ENCODE measurements around the gene ATL3. TPM values are rescaled to one million over a fixed set of nuclear protein-coding genes. Genes with fewer than 3 reads are reported as not detected.

The ATL3 gene
- total and polyA plus RNA-seq, 2 of the 4 experiments (the other 2 are of a cell fraction): 19.9 to 131 TPM

GRCh38 chr11:63616953-63617352 lies 54.2 kb downstream of the ATL3 start:
- no peaks in the 10 kb centered on the region for H4K20me1 ChIP-seq (ENCODE audit: insufficient read depth, low read length)
- dilution Hi-C loops (cut with HindIII; ENCODE audit: low sequenced_read_pairs, unreplicated experiment): no loop called here

More at GRCh38 chr11:63616953-63617352, 54.2 kb downstream of the ATL3 start:
- Histone ChIP-seq H3K4me2 (ENCODE audit: low read depth, low read length) (no peak overlapping the region), H2BK120ac (ENCODE audit: low read depth, low read length) (no peak overlapping the region), H3K36me3 (ENCODE audit: control insufficient read depth, insufficient read depth, low read length) (no peaks in the 10 kb centered on the region), H3K4me3 (ENCODE audit: insufficient read depth, low read depth, low read length) (no peak overlapping the region), H2BK15ac (ENCODE audit: low read depth, low read length) (no peak overlapping the region), H3K4me1 (ENCODE audit: control insufficient read depth, insufficient read depth, low read length) (no peaks in the 10 kb centered on the region), H2AK9ac (replicated peaks; ENCODE audit: low read depth, low read length, poor library complexity) (no peak overlapping the region), H3K56ac (ENCODE audit: extremely low read depth, insufficient read depth, low read length) (no peak overlapping the region), H3K23ac (ENCODE audit: low read depth, low read length) (no peak overlapping the region), H3K27me3 (ENCODE audit: control insufficient read depth, insufficient read depth, low read length) (0 out of 2 replicates have a peak, but pooled peaks cover 2% of the 10 kb centered on the region), H4K91ac (ENCODE audit: insufficient read depth, low read depth, low read length) (no peak overlapping the region), H4K8ac (ENCODE audit: low read depth in 2 of 2, low read length in 2 of 2) (no peak overlapping the region), H2BK5ac (ENCODE audit: low read depth, low read length, poor library complexity, severe bottlenecking) (no peak overlapping the region), H3K14ac (replicated peaks; ENCODE audit: low read depth, low read length) (no peak overlapping the region), H3K79me1 (ENCODE audit: low read depth in 1 of 2, low read length in 2 of 2) (no peaks in the 10 kb centered on the region), H2BK20ac (ENCODE audit: low read depth, low read length) (no peak overlapping the region), H3K9ac (ENCODE audit: low read depth, low read length) (no peak overlapping the region), H3K18ac (ENCODE audit: low read depth, low read length) (no peak overlapping the region), H2AK5ac (ENCODE audit: low read depth, low read length) (no peak overlapping the region), H4K5ac (ENCODE audit: low read depth, low read length) (no peak overlapping the region), H3K27ac (ENCODE audit: insufficient read depth, low read length) (no peak overlapping the region), H3K9me3 (ENCODE audit: control insufficient read depth, insufficient read depth, low read length) (no peaks in the 10 kb centered on the region), H3K9me1 (ENCODE audit: insufficient read depth, low read length) (no peaks in the 10 kb centered on the region), H2AFZ (replicated peaks; ENCODE audit: low read length, poor library complexity) (no peak overlapping the region), H3K4ac (ENCODE audit: low read depth, low read length) (no peak overlapping the region)
- DNase-seq: no peak
- BruUV-seq (replicated peaks): no TSS peak
- ChIA-PET POLR2A (ENCODE audit: unreplicated experiment) (interaction anchor here (0.6 kb wide), 1 partner anchor 1772 kb away, joined by 3 read pairs; no protein-coding TSS in a partner anchor), CTCF (no interaction called here)
- ATAC-seq (ENCODE audit: low read depth): no peak
- in situ Hi-C loops (cut with MboI; ENCODE audit: low sequenced_read_pairs): no loop called here
- WGBS, 2 experiments (ENCODE audit: extremely low coverage in 2 of 2, insufficient read length in 1 of 2): no CpG with 5 or more reads among the region's 3 CpGs
- intact Hi-C loops (cut with micrococcal nuclease): no loop called here
- TF ChIP-seq MAFK (IDR thresholded peaks at IDR 0.05; ENCODE audit: low read depth, low read length) (peak; percentile 53), ELK1 (IDR thresholded peaks at IDR 0.05; ENCODE audit: borderline replicate concordance, low read depth, low read length) (no peak), RCOR1 (IDR thresholded peaks at IDR 0.05; ENCODE audit: insufficient replicate concordance, low read length) (no peak)
